GM23338 (cell line): ENCODE data around the gene NR1D1. TPM values are rescaled to one million over a fixed set of nuclear protein-coding genes. Genes with fewer than 3 reads are reported as not detected.

ENCODE experiments used
- ATAC-seq: fragments of 200-7000 bp; cut with Tn5 transposase; 3 replicates; pipeline ENCODE4 v1.9.1; 2020
- DNase-seq: peaks from one replicate; pipeline ENCODE4 v3.0.0-alpha.2; 2015; ENCODE audit warnings: low spot score
- H2AFZ ChIP-seq: fragments of 200-600 bp; sonication (generic); 2 replicates; pipeline ENCODE4 v1.8.0; 2016; ENCODE audit warnings: antibody characterized with exemption, mild to moderate bottlenecking, moderate library complexity
- H3F3A ChIP-seq: fragments of 200-600 bp; sonication (generic); replicated peaks from 2 replicates; pipeline ENCODE4 v1.8.0; 2017; ENCODE audit warnings: antibody characterized with exemption, mixed run types, low read depth
- H3K27ac ChIP-seq: fragments of 200-600 bp; sonication (generic); 2 replicates; pipeline ENCODE4 v1.6.1; 2016; ENCODE audit warnings: low read depth
- H3K27me3 ChIP-seq: fragments of 200-600 bp; sonication (generic); 2 replicates; pipeline ENCODE4 v1.8.0; 2016; ENCODE audit warnings: mild to moderate bottlenecking, mixed run types, moderate library complexity; ENCODE audit not compliant: insufficient read depth
- H3K36me3 ChIP-seq: fragments of 200-600 bp; sonication (generic); 2 replicates; pipeline ENCODE4 v1.8.0; 2016; ENCODE audit warnings: mild to moderate bottlenecking; ENCODE audit not compliant: insufficient read depth
- H3K4me1 ChIP-seq: fragments of 200-600 bp; sonication (generic); 2 replicates; pipeline ENCODE4 v1.8.0; 2016; ENCODE audit warnings: mild to moderate bottlenecking, moderate library complexity; ENCODE audit not compliant: insufficient read depth
- H3K4me2 ChIP-seq: fragments of 200-600 bp; sonication (generic); 2 replicates; pipeline ENCODE4 v1.7.1; 2017; ENCODE audit warnings: mixed run types
- H3K4me3 ChIP-seq: fragments of 200-600 bp; sonication (generic); 2 replicates; pipeline ENCODE4 v1.6.1; 2016; ENCODE audit warnings: mixed run types
- H3K79me2 ChIP-seq: fragments of 200-600 bp; sonication (generic); replicated peaks from 2 replicates; pipeline ENCODE4 v1.8.0; 2017; ENCODE audit warnings: mild to moderate bottlenecking; ENCODE audit not compliant: insufficient read depth
- H3K9me2 ChIP-seq: fragments of 200-600 bp; sonication (generic); 2 replicates; pipeline ENCODE4 v1.8.0; 2017; ENCODE audit not compliant: insufficient read depth
- H4K20me1 ChIP-seq: fragments of 200-600 bp; sonication (generic); replicated peaks from 2 replicates; pipeline ENCODE4 v1.8.0; 2017; ENCODE audit warnings: mild to moderate bottlenecking; ENCODE audit not compliant: insufficient read depth
- H3K27ac Mint-ChIP-seq: 2 replicates; pipeline ENCODE4 v1.8.0; 2020; ENCODE audit warnings: inconsistent platforms, mild to moderate bottlenecking, moderate library complexity, mixed read lengths
- H3K27me3 Mint-ChIP-seq: 3 replicates; pipeline ENCODE4 v1.8.0; 2022; ENCODE audit warnings: low read depth, mild to moderate bottlenecking, moderate library complexity, mixed read lengths, inconsistent platforms; ENCODE audit not compliant: insufficient read depth, poor library complexity
- H3K36me3 Mint-ChIP-seq: 3 replicates; pipeline ENCODE4 v1.8.0; 2021; ENCODE audit warnings: low read depth, mild to moderate bottlenecking, inconsistent platforms, moderate library complexity, mixed read lengths
- H3K4me1 Mint-ChIP-seq: 3 replicates; pipeline ENCODE4 v1.8.0; 2020; ENCODE audit warnings: mild to moderate bottlenecking, inconsistent platforms, mixed read lengths
- H3K4me3 Mint-ChIP-seq: 3 replicates; pipeline ENCODE4 v1.8.0; 2021; ENCODE audit warnings: moderate library complexity, mild to moderate bottlenecking, inconsistent platforms, mixed read lengths
- H3K9me3 Mint-ChIP-seq: 3 replicates; pipeline ENCODE4 v1.8.0; 2020; ENCODE audit warnings: moderate library complexity, mild to moderate bottlenecking, inconsistent platforms, mixed read lengths
- CREB1 ChIP-seq: fragments of 250-450 bp; sonication (Bioruptor Pico); IDR thresholded peaks from 2 replicates; pipeline ENCODE4 v1.5.0; 2020; ENCODE audit warnings: low read depth, mild to moderate bottlenecking, moderate library complexity
- CTCF ChIP-seq, 2 experiments: fragments of 200-600 bp in 1 of 2; sonication (generic) in 1 of 2; conservative IDR thresholded peaks; 2 replicates each; pipeline versions ENCODE4 v1.5.1 to v1.6.1; 2016 to 2017; ENCODE audit warnings: antibody characterized with exemption in 2 of 2, low read depth in 2 of 2, mild to moderate bottlenecking in 2 of 2, moderate library complexity in 1 of 2
- EZH2 ChIP-seq: fragments of 200-600 bp; sonication (generic); IDR thresholded peaks from one replicate; pipeline ENCODE4 v1.8.0; 2017; ENCODE audit warnings: antibody characterized with exemption, mild to moderate bottlenecking, low read depth; ENCODE audit not compliant: unreplicated experiment
- EZH2phosphoT487 ChIP-seq: fragments of 200-600 bp; sonication (generic); IDR thresholded peaks from one replicate; pipeline ENCODE4 v1.8.1; 2018; ENCODE audit warnings: antibody characterized with exemption; ENCODE audit not compliant: unreplicated experiment
- JUNB ChIP-seq: IDR thresholded peaks from one replicate; pipeline ENCODE4 v1.6.1; 2016; ENCODE audit warnings: antibody characterized with exemption; ENCODE audit not compliant: unreplicated experiment
- NANOG ChIP-seq: IDR thresholded peaks from 2 replicates; pipeline ENCODE4 v1.6.1; 2016; ENCODE audit warnings: antibody characterized with exemption, borderline replicate concordance
- POLR2AphosphoS5 ChIP-seq: IDR thresholded peaks from 2 replicates; pipeline ENCODE4 v1.6.1; 2016; ENCODE audit warnings: antibody characterized with exemption, low read depth
- REST ChIP-seq: IDR thresholded peaks from one replicate; pipeline ENCODE4 v1.6.1; 2018; ENCODE audit warnings: antibody characterized with exemption; ENCODE audit not compliant: unreplicated experiment
- STAT1 ChIP-seq: IDR thresholded peaks from one replicate; pipeline ENCODE4 v1.6.1; 2016; ENCODE audit warnings: antibody characterized with exemption; ENCODE audit not compliant: unreplicated experiment
- ZNF114 ChIP-seq: fragments of 250-450 bp; sonication (Bioruptor Pico); IDR thresholded peaks from 2 replicates; pipeline ENCODE4 v1.5.0; 2020; ENCODE audit warnings: mild to moderate bottlenecking, moderate library complexity
- ZNF331 ChIP-seq: fragments of 250-450 bp; sonication (Bioruptor Pico); IDR thresholded peaks from 2 replicates; pipeline ENCODE4 v1.5.0; 2020; ENCODE audit warnings: low read depth, mild to moderate bottlenecking, moderate library complexity
- polyA plus RNA-seq: library from polyadenylated mRNA; unstranded; fragments of >200 nt; fragmentation: Nextera tagmentation; extraction: Ambion mirVana; gene quantifications from 2 replicates; pipeline ENCODE4 v1.2.1, GENCODE V29; 2016
- total RNA-seq: library from RNA; depleted of rRNA; stranded (reverse); fragments of >200 nt; shearing (Covaris generic); gene quantifications from 2 replicates; pipeline ENCODE4 v1.2.3, GENCODE V29; 2014
- TF ChIP-seq, protein P1 (sequence below): IDR thresholded peaks from 2 replicates; pipeline ENCODE4 v1.6.1; 2016; ENCODE audit warnings: antibody characterized with exemption
- TF ChIP-seq, protein P2 (sequence below): fragments of 250-450 bp; sonication (Bioruptor Pico); IDR thresholded peaks from 2 replicates; pipeline ENCODE4 v1.5.0; 2020; ENCODE audit warnings: mild to moderate bottlenecking, moderate library complexity

Gene NR1D1
- total and polyA plus RNA-seq, 2 experiments from 2014 or later = 3.3 to 4.2 TPM

GRCh38 chr17:40089077-40089895, 11.1 kb downstream of the NR1D1 start:
- H3K9me3 Mint-ChIP-seq = no peaks in the 10 kb centered on the region
- H3K36me3 Mint-ChIP-seq = peaks cover 31% of the 10 kb centered on the region
- no peaks in the 10 kb centered on the region for H3K9me2 ChIP-seq
- H3K36me3 ChIP-seq = 0 out of 2 replicates have a peak, but pooled peaks cover 3% of the 10 kb centered on the region
- H4K20me1 ChIP-seq = no peaks in the 10 kb centered on the region
- H3K4me1 ChIP-seq = peaks cover 22% of the 10 kb centered on the region; the same call in 1 of the 2 replicates
- H2AFZ ChIP-seq = no peak overlapping the region
- no peak overlapping the region; the same call in 2 of the 3 replicates for H3K4me3 Mint-ChIP-seq
- no peaks in the 10 kb centered on the region for H3K79me2 ChIP-seq
- peaks cover 40% of the 10 kb centered on the region for H3K4me1 Mint-ChIP-seq
- H3K27ac Mint-ChIP-seq = no peak overlapping the region; the same call in 1 of the 2 replicates
- no peak for DNase-seq
- H3K27me3 Mint-ChIP-seq = peaks cover 9% of the 10 kb centered on the region
- H3K4me2 ChIP-seq = no peak overlapping the region
- H3K27me3 ChIP-seq = no peaks in the 10 kb centered on the region
- H3K27ac ChIP-seq = no peak overlapping the region
- TF ChIP-seq EZH2phosphoT487 = no peak
- TF ChIP-seq STAT1 = no peak
- no peak for TF ChIP-seq POLR2AphosphoS5
- TF ChIP-seq REST = no peak
- TF ChIP-seq, protein P1, sequence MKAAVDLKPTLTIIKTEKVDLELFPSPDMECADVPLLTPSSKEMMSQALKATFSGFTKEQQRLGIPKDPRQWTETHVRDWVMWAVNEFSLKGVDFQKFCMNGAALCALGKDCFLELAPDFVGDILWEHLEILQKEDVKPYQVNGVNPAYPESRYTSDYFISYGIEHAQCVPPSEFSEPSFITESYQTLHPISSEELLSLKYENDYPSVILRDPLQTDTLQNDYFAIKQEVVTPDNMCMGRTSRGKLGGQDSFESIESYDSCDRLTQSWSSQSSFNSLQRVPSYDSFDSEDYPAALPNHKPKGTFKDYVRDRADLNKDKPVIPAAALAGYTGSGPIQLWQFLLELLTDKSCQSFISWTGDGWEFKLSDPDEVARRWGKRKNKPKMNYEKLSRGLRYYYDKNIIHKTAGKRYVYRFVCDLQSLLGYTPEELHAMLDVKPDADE = no peak
- TF ChIP-seq CTCF (conservative IDR thresholded peaks at IDR 0.05; ENCODE audit: low read depth in 2 of 2) = no peak
- TF ChIP-seq, protein P2, sequence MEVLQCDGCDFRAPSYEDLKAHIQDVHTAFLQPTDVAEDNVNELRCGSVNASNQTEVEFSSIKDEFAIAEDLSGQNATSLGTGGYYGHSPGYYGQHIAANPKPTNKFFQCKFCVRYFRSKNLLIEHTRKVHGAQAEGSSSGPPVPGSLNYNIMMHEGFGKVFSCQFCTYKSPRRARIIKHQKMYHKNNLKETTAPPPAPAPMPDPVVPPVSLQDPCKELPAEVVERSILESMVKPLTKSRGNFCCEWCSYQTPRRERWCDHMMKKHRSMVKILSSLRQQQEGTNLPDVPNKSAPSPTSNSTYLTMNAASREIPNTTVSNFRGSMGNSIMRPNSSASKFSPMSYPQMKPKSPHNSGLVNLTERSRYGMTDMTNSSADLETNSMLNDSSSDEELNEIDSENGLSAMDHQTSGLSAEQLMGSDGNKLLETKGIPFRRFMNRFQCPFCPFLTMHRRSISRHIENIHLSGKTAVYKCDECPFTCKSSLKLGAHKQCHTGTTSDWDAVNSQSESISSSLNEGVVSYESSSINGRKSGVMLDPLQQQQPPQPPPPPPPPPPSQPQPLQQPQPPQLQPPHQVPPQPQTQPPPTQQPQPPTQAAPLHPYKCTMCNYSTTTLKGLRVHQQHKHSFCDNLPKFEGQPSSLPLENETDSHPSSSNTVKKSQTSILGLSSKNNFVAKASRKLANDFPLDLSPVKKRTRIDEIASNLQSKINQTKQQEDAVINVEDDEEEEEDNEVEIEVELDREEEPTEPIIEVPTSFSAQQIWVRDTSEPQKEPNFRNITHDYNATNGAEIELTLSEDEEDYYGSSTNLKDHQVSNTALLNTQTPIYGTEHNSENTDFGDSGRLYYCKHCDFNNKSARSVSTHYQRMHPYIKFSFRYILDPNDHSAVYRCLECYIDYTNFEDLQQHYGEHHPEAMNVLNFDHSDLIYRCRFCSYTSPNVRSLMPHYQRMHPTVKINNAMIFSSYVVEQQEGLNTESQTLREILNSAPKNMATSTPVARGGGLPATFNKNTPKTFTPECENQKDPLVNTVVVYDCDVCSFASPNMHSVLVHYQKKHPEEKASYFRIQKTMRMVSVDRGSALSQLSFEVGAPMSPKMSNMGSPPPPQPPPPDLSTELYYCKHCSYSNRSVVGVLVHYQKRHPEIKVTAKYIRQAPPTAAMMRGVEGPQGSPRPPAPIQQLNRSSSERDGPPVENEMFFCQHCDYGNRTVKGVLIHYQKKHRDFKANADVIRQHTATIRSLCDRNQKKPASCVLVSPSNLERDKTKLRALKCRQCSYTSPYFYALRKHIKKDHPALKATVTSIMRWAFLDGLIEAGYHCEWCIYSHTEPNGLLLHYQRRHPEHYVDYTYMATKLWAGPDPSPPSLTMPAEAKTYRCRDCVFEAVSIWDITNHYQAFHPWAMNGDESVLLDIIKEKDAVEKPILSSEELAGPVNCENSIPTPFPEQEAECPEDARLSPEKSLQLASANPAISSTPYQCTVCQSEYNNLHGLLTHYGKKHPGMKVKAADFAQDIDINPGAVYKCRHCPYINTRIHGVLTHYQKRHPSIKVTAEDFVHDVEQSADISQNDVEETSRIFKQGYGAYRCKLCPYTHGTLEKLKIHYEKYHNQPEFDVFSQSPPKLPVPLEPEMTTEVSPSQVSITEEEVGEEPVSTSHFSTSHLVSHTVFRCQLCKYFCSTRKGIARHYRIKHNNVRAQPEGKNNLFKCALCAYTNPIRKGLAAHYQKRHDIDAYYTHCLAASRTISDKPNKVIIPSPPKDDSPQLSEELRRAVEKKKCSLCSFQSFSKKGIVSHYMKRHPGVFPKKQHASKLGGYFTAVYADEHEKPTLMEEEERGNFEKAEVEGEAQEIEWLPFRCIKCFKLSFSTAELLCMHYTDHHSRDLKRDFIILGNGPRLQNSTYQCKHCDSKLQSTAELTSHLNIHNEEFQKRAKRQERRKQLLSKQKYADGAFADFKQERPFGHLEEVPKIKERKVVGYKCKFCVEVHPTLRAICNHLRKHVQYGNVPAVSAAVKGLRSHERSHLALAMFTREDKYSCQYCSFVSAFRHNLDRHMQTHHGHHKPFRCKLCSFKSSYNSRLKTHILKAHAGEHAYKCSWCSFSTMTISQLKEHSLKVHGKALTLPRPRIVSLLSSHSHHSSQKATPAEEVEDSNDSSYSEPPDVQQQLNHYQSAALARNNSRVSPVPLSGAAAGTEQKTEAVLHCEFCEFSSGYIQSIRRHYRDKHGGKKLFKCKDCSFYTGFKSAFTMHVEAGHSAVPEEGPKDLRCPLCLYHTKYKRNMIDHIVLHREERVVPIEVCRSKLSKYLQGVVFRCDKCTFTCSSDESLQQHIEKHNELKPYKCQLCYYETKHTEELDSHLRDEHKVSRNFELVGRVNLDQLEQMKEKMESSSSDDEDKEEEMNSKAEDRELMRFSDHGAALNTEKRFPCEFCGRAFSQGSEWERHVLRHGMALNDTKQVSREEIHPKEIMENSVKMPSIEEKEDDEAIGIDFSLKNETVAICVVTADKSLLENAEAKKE (CRISPR knock-in tag) = no peak
- no peak for TF ChIP-seq CREB1 (CRISPR knock-in tag)
- TF ChIP-seq ZNF331 (CRISPR knock-in tag) = no peak
- no peak for TF ChIP-seq JUNB
- no peak for TF ChIP-seq EZH2
- TF ChIP-seq NANOG = no peak
- no peak for TF ChIP-seq ZNF114
- H3K4me3 ChIP-seq = no peak overlapping the region
- H3F3A ChIP-seq = peaks cover 5% of the 10 kb centered on the region; the same call in 1 of the 2 replicates
- ATAC-seq = no peak
